ENCODE results near the gene SURF4. TPM values are rescaled to one million over a fixed set of nuclear protein-coding genes. Genes with fewer than 3 reads are reported as not detected.

SURF4 gene
- total RNA-seq, 2 donors from 2014 or later = 185 to 204 TPM

DNA sequence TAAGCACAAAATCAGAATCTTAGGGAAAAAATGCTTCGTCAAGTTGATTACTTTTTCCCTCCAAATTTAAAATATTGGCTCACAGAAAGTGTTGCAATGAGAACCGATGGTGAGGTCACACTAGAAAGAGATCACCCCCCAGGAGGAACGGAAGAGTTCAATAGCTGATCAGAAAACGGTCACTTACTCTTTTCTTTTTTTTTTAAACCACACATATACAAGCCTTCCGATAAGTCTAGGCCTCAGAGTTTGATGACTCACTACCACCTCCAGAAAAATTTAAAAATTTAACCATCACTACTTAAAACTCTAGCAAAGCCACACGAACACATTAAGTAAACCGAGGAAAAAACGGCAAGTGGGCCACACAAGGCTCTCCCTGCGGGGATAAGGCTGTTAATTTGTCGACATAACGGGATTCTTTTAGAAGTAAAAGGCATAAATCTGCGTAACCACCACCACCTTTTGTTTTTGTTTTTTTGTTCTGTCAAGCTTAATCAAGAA lies 1.2 kb downstream of the SURF4 start:
- H3K27me3 ChIP-seq (replicated peaks; ENCODE audit: insufficient read depth) = no peaks in the 10 kb centered on the region
- DNase-seq (ENCODE audit: low spot score) = no peak
- no peaks in the 10 kb centered on the region for H3K9me3 ChIP-seq
- H3K27ac ChIP-seq = peak overlapping the region; percentile 86 to 90
- WGBS = 11% methylated on average over 12 of the region's 12 CpGs
- TF ChIP-seq CTCF (IDR thresholded peaks at IDR 0.05) = no peak
- TF ChIP-seq POLR2A (IDR thresholded peaks at IDR 0.05) = no peak
- no peak for TF ChIP-seq POLR2AphosphoS5 (IDR thresholded peaks at IDR 0.05)
- intact Hi-C loops (cut with DNase I) = loop anchor here (10.0 kb wide), 1 partner anchor 430 kb away; the partner anchor contains the start of gene TSC1
- H3K4me1 ChIP-seq (replicated peaks) = peaks cover 15% of the 10 kb centered on the region
- no peaks in the 10 kb centered on the region for H3K36me3 ChIP-seq
- peak overlapping the region; percentile 99 for H3K4me3 ChIP-seq

GRCh38 chr9:133372144-133372543 lies 3.7 kb downstream of the SURF4 start:
- TF ChIP-seq POLR2A (IDR thresholded peaks at IDR 0.05) (no peak), POLR2AphosphoS5 (IDR thresholded peaks at IDR 0.05) (no peak), CTCF (IDR thresholded peaks at IDR 0.05) (no peak)
- H3K36me3 ChIP-seq = no peaks in the 10 kb centered on the region
- 61% methylated on average over 7 of the region's 7 CpGs for WGBS
- DNase-seq (ENCODE audit: low spot score) = no peak
- peak overlapping the region in 1 of 2 donors; percentile 3 for H3K27ac ChIP-seq
- intact Hi-C loops (cut with DNase I) = loop anchor here (10.0 kb wide), 1 partner anchor 427 kb away; the partner anchor contains the start of gene TSC1
- H3K9me3 ChIP-seq = no peaks in the 10 kb centered on the region
- no peak overlapping the region for H3K4me3 ChIP-seq
- H3K27me3 ChIP-seq (replicated peaks; ENCODE audit: insufficient read depth) = no peaks in the 10 kb centered on the region
- H3K4me1 ChIP-seq (replicated peaks) = peaks cover 21% of the 10 kb centered on the region

GRCh38 chr9:133371261-133371711 lies 4.6 kb downstream of the SURF4 start:
- 55% methylated on average over 12 of the region's 12 CpGs for WGBS
- no peaks in the 10 kb centered on the region for H3K9me3 ChIP-seq
- TF ChIP-seq CTCF (IDR thresholded peaks at IDR 0.05) (no peak), POLR2A (IDR thresholded peaks at IDR 0.05) (no peak), POLR2AphosphoS5 (IDR thresholded peaks at IDR 0.05) (no peak)
- intact Hi-C loops (cut with DNase I) = loop anchor here (10.0 kb wide), 1 partner anchor 426 kb away; the partner anchor contains the start of gene TSC1
- no peak overlapping the region for H3K4me3 ChIP-seq
- DNase-seq (ENCODE audit: low spot score) = no peak
- peaks cover 24% of the 10 kb centered on the region for H3K4me1 ChIP-seq (replicated peaks)
- no peak overlapping the region for H3K27ac ChIP-seq
- no peaks in the 10 kb centered on the region for H3K36me3 ChIP-seq
- no peaks in the 10 kb centered on the region for H3K27me3 ChIP-seq (replicated peaks; ENCODE audit: insufficient read depth)

- Histone ChIP-seq H3K36me3 (no peaks in the 10 kb centered on the region), H3K4me1 (replicated peaks) (peaks cover 24% of the 10 kb centered on the region), H3K27ac (no peak overlapping the region)
These were observed 5.2 kb downstream of the SURF4 start for GRCh38 chr9:133370685-133371084.

More at GRCh38 chr9:133370685-133371084, 5.2 kb downstream of the SURF4 start:
- Histone ChIP-seq H3K9me3 (no peaks in the 10 kb centered on the region), H3K4me3 (no peak overlapping the region), H3K27me3 (replicated peaks; ENCODE audit: insufficient read depth) (no peaks in the 10 kb centered on the region)
- WGBS = 58% methylated on average over 8 of the region's 9 CpGs
- TF ChIP-seq POLR2A (IDR thresholded peaks at IDR 0.05) (no peak), POLR2AphosphoS5 (IDR thresholded peaks at IDR 0.05) (no peak), CTCF (IDR thresholded peaks at IDR 0.05) (no peak)
- DNase-seq (ENCODE audit: low spot score) = no peak
- intact Hi-C loops (cut with DNase I) = loop anchor here (10.0 kb wide), 1 partner anchor 426 kb away; the partner anchor contains the start of gene TSC1

Data from prostate gland (tissue), 2 donors.